Measurements from ENCODE around the gene HDHD3. TPM values are rescaled to one million over a fixed set of nuclear protein-coding genes. Genes with fewer than 3 reads are reported as not detected.

HDHD3 gene
- total RNA-seq, 1 experiment from 2014 or later, result 39.5 TPM

GRCh38 chr9:113355040-113355596 lies 21.7 kb downstream of the HDHD3 start:
- TF ChIP-seq EZH2 (IDR thresholded peaks at IDR 0.05; ENCODE audit: low read depth) (no peak), CTCF (conservative IDR thresholded peaks at IDR 0.05) (no peak; the same call in 1 of the 2 replicates)
- no peak overlapping the region for H2AFZ ChIP-seq
- no peaks in the 10 kb centered on the region for H3K9me3 ChIP-seq (ENCODE audit: insufficient read depth, low read depth)
- POLR2A ChIA-PET (ENCODE audit: unreplicated experiment), result no interaction called here
- peaks cover 4% of the 10 kb centered on the region; the same call in 1 of the 2 replicates for H3K36me3 ChIP-seq (ENCODE audit: low read depth)
- no peak overlapping the region for H3K4me3 ChIP-seq
- peaks cover 31% of the 10 kb centered on the region for H3K4me1 ChIP-seq (replicated peaks; ENCODE audit: insufficient read depth)
- no peaks in the 10 kb centered on the region for H4K20me1 ChIP-seq (ENCODE audit: insufficient read depth)
- no TSS peak for BruUV-seq (replicated peaks)
- no peak for DNase-seq
- intact Hi-C loops (cut with micrococcal nuclease; ENCODE audit: unreplicated experiment), result no loop called here
- peaks cover 15% of the 10 kb centered on the region; the same call in 1 of the 2 replicates for H3F3A ChIP-seq (ENCODE audit: insufficient read depth, low read depth)
- CTCF ChIA-PET, result interaction anchor here (0.6 kb wide), 1 partner anchor 224 kb away, joined by 3 read pairs; no protein-coding TSS in a partner anchor
- no peak overlapping the region for H3K4me2 ChIP-seq
- no peaks in the 10 kb centered on the region for H3K9me2 ChIP-seq (ENCODE audit: insufficient read depth)
- H3K79me2 ChIP-seq (ENCODE audit: low read depth), result peaks cover 31% of the 10 kb centered on the region
- H3K27me3 ChIP-seq (ENCODE audit: insufficient read depth, low read depth), result no peaks in the 10 kb centered on the region
- no peak overlapping the region for H3K27ac ChIP-seq

GRCh38 chr9:113352411-113352810 lies 24.4 kb downstream of the HDHD3 start:
- peaks cover 21% of the 10 kb centered on the region; the same call in 1 of the 2 replicates for H3F3A ChIP-seq (ENCODE audit: insufficient read depth, low read depth)
- DNase-seq, result peak in 1 of 2 experiments; percentile 55
- no peaks in the 10 kb centered on the region for H4K20me1 ChIP-seq (ENCODE audit: insufficient read depth)
- no peak overlapping the region for H2AFZ ChIP-seq
- H3K9me3 ChIP-seq (ENCODE audit: insufficient read depth, low read depth), result no peaks in the 10 kb centered on the region
- intact Hi-C loops (cut with micrococcal nuclease; ENCODE audit: unreplicated experiment), result no loop called here
- peaks cover 4% of the 10 kb centered on the region; the same call in 1 of the 2 replicates for H3K36me3 ChIP-seq (ENCODE audit: low read depth)
- peaks cover 38% of the 10 kb centered on the region for H3K4me1 ChIP-seq (replicated peaks; ENCODE audit: insufficient read depth)
- no TSS peak for BruUV-seq (replicated peaks)
- ChIA-PET CTCF (interaction anchor here (0.6 kb wide), 1 partner anchor 83 kb away, joined by 3 read pairs; no protein-coding TSS in a partner anchor), POLR2A (ENCODE audit: unreplicated experiment) (interaction anchor here (0.6 to 1.0 kb wide), 3 partner anchors 24 to 59 kb away, joined by 5 to 11 read pairs (median 6); partner anchors contain the start of gene HDHD3)
- TF ChIP-seq CTCF (conservative IDR thresholded peaks at IDR 0.05), result no peak
- no peak for TF ChIP-seq EZH2 (IDR thresholded peaks at IDR 0.05; ENCODE audit: low read depth)
- H3K27ac ChIP-seq, result peak overlapping the region; percentile 75
- peaks cover 35% of the 10 kb centered on the region for H3K79me2 ChIP-seq (ENCODE audit: low read depth)
- H3K27me3 ChIP-seq (ENCODE audit: insufficient read depth, low read depth), result no peaks in the 10 kb centered on the region
- no peak overlapping the region for H3K4me3 ChIP-seq
- peak overlapping the region; percentile 51 for H3K4me2 ChIP-seq
- no peaks in the 10 kb centered on the region for H3K9me2 ChIP-seq (ENCODE audit: insufficient read depth)

GRCh38 chr9:113352006-113352405 lies 24.8 kb downstream of the HDHD3 start:
- H3F3A ChIP-seq (ENCODE audit: insufficient read depth, low read depth), result peaks cover 21% of the 10 kb centered on the region; the same call in 1 of the 2 replicates
- no peak overlapping the region for H2AFZ ChIP-seq
- no peak for TF ChIP-seq CTCF (conservative IDR thresholded peaks at IDR 0.05)
- no peak for TF ChIP-seq EZH2 (IDR thresholded peaks at IDR 0.05; ENCODE audit: low read depth)
- DNase-seq, result no peak
- H3K4me1 ChIP-seq (replicated peaks; ENCODE audit: insufficient read depth), result peaks cover 38% of the 10 kb centered on the region
- intact Hi-C loops (cut with micrococcal nuclease; ENCODE audit: unreplicated experiment), result no loop called here
- H3K4me3 ChIP-seq, result no peak overlapping the region
- H3K79me2 ChIP-seq (ENCODE audit: low read depth), result peaks cover 35% of the 10 kb centered on the region
- peaks cover 4% of the 10 kb centered on the region; the same call in 1 of the 2 replicates for H3K36me3 ChIP-seq (ENCODE audit: low read depth)
- TSS peak; percentile 91 for BruUV-seq (replicated peaks)
- H3K4me2 ChIP-seq, result peak overlapping the region; percentile 51
- no peaks in the 10 kb centered on the region for H3K27me3 ChIP-seq (ENCODE audit: insufficient read depth, low read depth)
- no peaks in the 10 kb centered on the region for H3K9me3 ChIP-seq (ENCODE audit: insufficient read depth, low read depth)
- CTCF ChIA-PET, result interaction anchor here (0.6 kb wide), 1 partner anchor 83 kb away, joined by 3 read pairs; no protein-coding TSS in a partner anchor
- peak overlapping the region; percentile 75 for H3K27ac ChIP-seq
- no peaks in the 10 kb centered on the region for H3K9me2 ChIP-seq (ENCODE audit: insufficient read depth)
- H4K20me1 ChIP-seq (ENCODE audit: insufficient read depth), result no peaks in the 10 kb centered on the region
- POLR2A ChIA-PET (ENCODE audit: unreplicated experiment), result interaction anchor here (0.6 to 1.0 kb wide), 3 partner anchors 47 to 59 kb away, joined by 6 to 11 read pairs (median 6); partner anchors contain the start of gene ALAD
